HEK293T (cell line): Measurements from ENCODE around the gene LRMDA.

Source experiments
- CTCF ChIA-PET: fragments of 350-600 bp; formaldehyde crosslinking; extraction: SDS; loops from one replicate; lab custom pipeline; 2021; ENCODE audit warnings: antibody characterized with exemption, inconsistent platforms; lab: Yijun Ruan, JAX
- POLR2A ChIA-PET: fragments of 350-600 bp; formaldehyde crosslinking; extraction: SDS; loops from one replicate; lab custom pipeline; 2020; ENCODE audit warnings: antibody characterized with exemption, inconsistent platforms; lab: Yijun Ruan, JAX
- DNase-seq: peaks from one replicate; pipeline ENCODE4 v3.0.0; 2012; ENCODE audit warnings: mixed read lengths; ENCODE audit errors: extremely low spot score
- ARNT ChIP-seq: fragments of 450-650 bp; IDR thresholded peaks from 2 replicates; pipeline ENCODE4 v1.6.1; 2017; ENCODE audit warnings: mild to moderate bottlenecking
- BHLHE40 ChIP-seq: fragments of 450-650 bp; IDR thresholded peaks from 2 replicates; pipeline ENCODE4 v1.6.1; 2016; ENCODE audit warnings: mild to moderate bottlenecking, moderate library complexity, borderline replicate concordance
- CTBP1 ChIP-seq: fragments of 450-650 bp; IDR thresholded peaks from 2 replicates; pipeline ENCODE4 v1.6.1; 2016; ENCODE audit warnings: borderline replicate concordance
- ELF4 ChIP-seq: fragments of 450-650 bp; IDR thresholded peaks from 2 replicates; pipeline ENCODE4 v1.6.1; 2017; ENCODE audit warnings: antibody characterized with exemption
- FOXA1 ChIP-seq: fragments of 450-650 bp; IDR thresholded peaks from 2 replicates; pipeline ENCODE4 v1.6.1; 2016; ENCODE audit warnings: mild to moderate bottlenecking
- FOXK2 ChIP-seq: fragments of 450-650 bp; IDR thresholded peaks from 2 replicates; pipeline ENCODE4 v1.6.1; 2016; ENCODE audit warnings: mild to moderate bottlenecking
- FOXM1 ChIP-seq: fragments of 450-650 bp; IDR thresholded peaks from 2 replicates; pipeline ENCODE4 v1.6.1; 2017; ENCODE audit warnings: mild to moderate bottlenecking, borderline replicate concordance
- HDGF ChIP-seq: fragments of 450-650 bp; IDR thresholded peaks from 2 replicates; pipeline ENCODE4 v1.6.1; 2017; ENCODE audit warnings: antibody characterized with exemption, borderline replicate concordance
- L3MBTL2 ChIP-seq: fragments of 450-650 bp; conservative IDR thresholded peaks from 2 replicates; pipeline ENCODE4 v1.6.1; 2016; ENCODE audit warnings: mild to moderate bottlenecking
- LEF1 ChIP-seq: fragments of 450-650 bp; IDR thresholded peaks from 2 replicates; pipeline ENCODE4 v1.6.1; 2017; ENCODE audit warnings: mild to moderate bottlenecking, borderline replicate concordance
- NFRKB ChIP-seq: fragments of 450-650 bp; IDR thresholded peaks from 2 replicates; pipeline ENCODE4 v1.6.1; 2016; ENCODE audit warnings: mild to moderate bottlenecking, moderate library complexity
- PKNOX1 ChIP-seq: fragments of 450-650 bp; IDR thresholded peaks from 2 replicates; pipeline ENCODE4 v1.6.1; 2016
- SP1 ChIP-seq: fragments of 450-650 bp; IDR thresholded peaks from 2 replicates; pipeline ENCODE4 v1.6.1; 2017
- SUZ12 ChIP-seq: fragments of 450-650 bp; IDR thresholded peaks from 2 replicates; pipeline ENCODE4 v1.6.1; 2016; ENCODE audit warnings: mild to moderate bottlenecking
- TARDBP ChIP-seq: fragments of 450-650 bp; IDR thresholded peaks from 2 replicates; pipeline ENCODE4 v1.6.1; 2016
- ZNF384 ChIP-seq: fragments of 450-650 bp; IDR thresholded peaks from 2 replicates; pipeline ENCODE4 v1.6.1; 2016

Gene LRMDA

GRCh38 chr10:75541411-75541810 lies 110.0 kb downstream of the LRMDA start:
- TF ChIP-seq FOXK2, result no peak
- TF ChIP-seq LEF1, result no peak
- no peak for TF ChIP-seq NFRKB
- TF ChIP-seq L3MBTL2, result no peak
- no peak for TF ChIP-seq HDGF
- TF ChIP-seq ZNF384, result no peak
- no peak for TF ChIP-seq FOXM1
- no peak for DNase-seq
- ChIA-PET POLR2A (no interaction called here), CTCF (no interaction called here)

- TF ChIP-seq HDGF (no peak), SUZ12 (no peak), SP1 (no peak), FOXA1 (no peak), NFRKB (no peak), BHLHE40 (no peak), L3MBTL2 (no peak), FOXM1 (no peak), ZNF384 (no peak), TARDBP (no peak), PKNOX1 (no peak), ELF4 (no peak), ARNT (no peak), CTBP1 (no peak), FOXK2 (no peak), LEF1 (no peak)
- DNase-seq, result no peak
- POLR2A ChIA-PET, result no interaction called here
- CTCF ChIA-PET, result no interaction called here
Measured at GRCh38 chr10:75542084-75542483, 110.7 kb downstream of the LRMDA start.

- peak; percentile 32 for DNase-seq
- ChIA-PET CTCF (no interaction called here), POLR2A (interaction anchor here (0.6 kb wide), 1 partner anchor 133 kb away, joined by 3 read pairs; no protein-coding TSS in a partner anchor)
- TF ChIP-seq FOXA1, result no peak
- TF ChIP-seq L3MBTL2, result 0 out of 2 replicates have a peak, but pooled peaks have one; percentile 34
- TF ChIP-seq HDGF, result no peak
- peak; percentile 84 for TF ChIP-seq PKNOX1
Measured at GRCh38 chr10:75542906-75543305, 111.5 kb downstream of the LRMDA start.

- TF ChIP-seq SUZ12 (no peak), ELF4 (no peak), ZNF384 (no peak), BHLHE40 (no peak)
- POLR2A ChIA-PET, result interaction anchor here (2.7 kb wide), 1 partner anchor 36 kb away, joined by 6 read pairs; no protein-coding TSS in a partner anchor
- no peak for DNase-seq
- CTCF ChIA-PET, result interaction anchor here (0.7 to 0.9 kb wide), 2 partner anchors 49 to 91 kb away, joined by 3 read pairs; no protein-coding TSS in a partner anchor
Measured at GRCh38 chr10:75544386-75544785, 113.0 kb downstream of the LRMDA start.

- POLR2A ChIA-PET, result interaction anchor here (0.9 to 2.7 kb wide), 3 partner anchors 37 to 144 kb away, joined by 3 to 8 read pairs (median 6); partner anchors contain the start of gene ZNF503
- TF ChIP-seq BHLHE40 (no peak), FOXA1 (no peak), ELF4 (no peak), NFRKB (no peak), FOXM1 (no peak), SUZ12 (no peak), ZNF384 (no peak), CTBP1 (no peak), SP1 (no peak)
- CTCF ChIA-PET, result interaction anchor here (0.9 kb wide), 1 partner anchor 49 kb away, joined by 3 read pairs; no protein-coding TSS in a partner anchor
- no peak for DNase-seq
Measured at GRCh38 chr10:75544993-75545706, 113.7 kb downstream of the LRMDA start.

- POLR2A ChIA-PET, result interaction anchor here (0.9 to 2.7 kb wide), 3 partner anchors 38 to 144 kb away, joined by 3 to 8 read pairs (median 6); partner anchors contain the start of gene ZNF503
- no peak for TF ChIP-seq SUZ12
- no peak for DNase-seq
- CTCF ChIA-PET, result no interaction called here
Measured at GRCh38 chr10:75546004-75546403, 114.6 kb downstream of the LRMDA start.

- 0 out of 2 replicates have a peak, but pooled peaks have one; percentile 5 for TF ChIP-seq CTBP1
- no peak for TF ChIP-seq SP1
- TF ChIP-seq ZNF384, result peak; percentile 68; the same call in 1 of the 2 replicates
- TF ChIP-seq FOXM1, result no peak
- peak; percentile 70 for TF ChIP-seq PKNOX1
- TF ChIP-seq HDGF, result no peak
- ChIA-PET CTCF (no interaction called here), POLR2A (interaction anchor here (1.1 kb wide), 1 partner anchor 46 kb away, joined by 3 read pairs; no protein-coding TSS in a partner anchor)
- no peak for DNase-seq
Measured at GRCh38 chr10:75547391-75548298, 116.2 kb downstream of the LRMDA start.
